ENCODE results near the gene ARHGEF12.

DNA sequence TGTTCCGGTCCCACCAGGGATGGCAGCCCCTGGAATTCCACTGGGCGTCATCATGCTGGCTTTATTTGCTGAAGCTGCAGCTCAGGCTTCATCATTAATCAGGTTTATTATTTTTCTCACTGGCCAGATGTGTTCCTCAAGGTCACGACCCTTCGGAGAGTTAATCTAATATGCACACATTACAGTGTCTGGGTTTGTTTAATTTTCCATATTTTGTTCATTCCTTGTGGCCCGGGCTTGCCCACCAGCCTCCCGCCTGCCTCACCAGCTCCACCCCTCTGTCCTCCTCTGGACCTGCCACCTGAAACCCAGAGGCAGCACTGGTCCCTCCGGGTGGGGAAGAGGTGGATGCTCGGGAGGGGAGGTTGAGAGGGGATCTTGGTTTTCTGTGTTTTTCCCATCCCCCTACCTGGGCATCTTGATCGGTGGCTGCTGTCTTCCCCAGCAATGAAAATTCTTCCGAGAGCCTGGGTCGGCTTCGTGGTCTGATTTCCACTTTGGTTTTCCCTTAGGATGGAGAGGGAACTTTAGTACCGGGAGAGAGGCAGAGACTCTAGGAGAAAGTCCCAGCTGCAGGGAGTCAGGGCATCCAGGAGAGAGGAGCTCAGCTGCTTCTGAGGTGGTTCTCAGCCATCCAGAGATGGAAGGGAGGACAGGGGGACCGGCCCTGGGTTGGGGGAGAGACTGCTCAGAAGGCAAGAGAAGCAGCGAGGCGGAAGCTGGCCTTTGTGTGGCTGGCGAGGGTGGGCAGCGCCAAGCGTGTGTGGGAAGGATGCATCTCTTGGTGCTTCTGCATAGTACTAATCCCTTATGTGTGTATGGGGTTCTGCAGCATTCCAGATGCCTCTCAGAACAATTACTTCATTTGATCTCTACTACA, 177.5 kb downstream of the ARHGEF12 start:
- TF ChIP-seq EZH2 (IDR thresholded peaks at IDR 0.05; ENCODE audit: insufficient read depth, low read length) = no peak
- TF ChIP-seq, protein P1, sequence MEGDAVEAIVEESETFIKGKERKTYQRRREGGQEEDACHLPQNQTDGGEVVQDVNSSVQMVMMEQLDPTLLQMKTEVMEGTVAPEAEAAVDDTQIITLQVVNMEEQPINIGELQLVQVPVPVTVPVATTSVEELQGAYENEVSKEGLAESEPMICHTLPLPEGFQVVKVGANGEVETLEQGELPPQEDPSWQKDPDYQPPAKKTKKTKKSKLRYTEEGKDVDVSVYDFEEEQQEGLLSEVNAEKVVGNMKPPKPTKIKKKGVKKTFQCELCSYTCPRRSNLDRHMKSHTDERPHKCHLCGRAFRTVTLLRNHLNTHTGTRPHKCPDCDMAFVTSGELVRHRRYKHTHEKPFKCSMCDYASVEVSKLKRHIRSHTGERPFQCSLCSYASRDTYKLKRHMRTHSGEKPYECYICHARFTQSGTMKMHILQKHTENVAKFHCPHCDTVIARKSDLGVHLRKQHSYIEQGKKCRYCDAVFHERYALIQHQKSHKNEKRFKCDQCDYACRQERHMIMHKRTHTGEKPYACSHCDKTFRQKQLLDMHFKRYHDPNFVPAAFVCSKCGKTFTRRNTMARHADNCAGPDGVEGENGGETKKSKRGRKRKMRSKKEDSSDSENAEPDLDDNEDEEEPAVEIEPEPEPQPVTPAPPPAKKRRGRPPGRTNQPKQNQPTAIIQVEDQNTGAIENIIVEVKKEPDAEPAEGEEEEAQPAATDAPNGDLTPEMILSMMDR (IDR thresholded peaks at IDR 0.05; ENCODE audit: insufficient read depth, low read depth, low read length) = no peak
